ENCODE measurements around the gene SEMA7A.

Gene SEMA7A

GRCh38 chr15:74369084-74369745 is 64.5 kb downstream of the SEMA7A start:
- H3F3A ChIP-seq (ENCODE audit: insufficient read depth, low read length) = peaks cover 5% of the 10 kb centered on the region; the same call in 1 of the 2 replicates
- no peak overlapping the region for H3K4me2 ChIP-seq (ENCODE audit: low read depth, low read length)
- no peak overlapping the region for H3K9ac ChIP-seq (ENCODE audit: low read length)
- TF ChIP-seq EZH2 (optimal IDR thresholded peaks at IDR 0.05; ENCODE audit: low read depth, low read length) (no peak), CTCF (IDR thresholded peaks at IDR 0.05; ENCODE audit: low read length) (no peak), EZH2phosphoT487 (IDR thresholded peaks at IDR 0.05; ENCODE audit: low read length) (no peak)
- no peak for DNase-seq
- H3K9me3 ChIP-seq (replicated peaks; ENCODE audit: insufficient read depth, low read length) = no peaks in the 10 kb centered on the region
- H2AFZ ChIP-seq (ENCODE audit: low read length) = no peak overlapping the region
- no peaks in the 10 kb centered on the region for H4K20me1 ChIP-seq (ENCODE audit: insufficient read depth, low read length)
- H3K79me2 ChIP-seq (ENCODE audit: low read length) = no peaks in the 10 kb centered on the region
- no peak overlapping the region for H3K27ac ChIP-seq (ENCODE audit: low read length)
- H3K4me3 ChIP-seq (ENCODE audit: low read length) = no peak overlapping the region
- no peaks in the 10 kb centered on the region for H3K36me3 ChIP-seq (replicated peaks; ENCODE audit: insufficient read depth, low read length)
- H3K27me3 ChIP-seq (replicated peaks; ENCODE audit: insufficient read depth, low read length) = 0 out of 2 replicates have a peak, but pooled peaks cover 4% of the 10 kb centered on the region
- H3K9me2 ChIP-seq (replicated peaks; ENCODE audit: insufficient read depth, low read length) = no peaks in the 10 kb centered on the region
- peaks cover 5% of the 10 kb centered on the region; the same call in 1 of the 2 replicates for H3K4me1 ChIP-seq (ENCODE audit: low read length)

- Histone ChIP-seq H3K79me2 (ENCODE audit: low read length) (no peaks in the 10 kb centered on the region), H3K27ac (ENCODE audit: low read length) (no peak overlapping the region), H3K4me2 (ENCODE audit: low read depth, low read length) (no peak overlapping the region), H4K20me1 (ENCODE audit: insufficient read depth, low read length) (no peaks in the 10 kb centered on the region), H3K9me2 (replicated peaks; ENCODE audit: insufficient read depth, low read length) (no peaks in the 10 kb centered on the region), H3K9ac (ENCODE audit: low read length) (no peak overlapping the region), H3K27me3 (replicated peaks; ENCODE audit: insufficient read depth, low read length) (0 out of 2 replicates have a peak, but pooled peaks cover 4% of the 10 kb centered on the region), H3F3A (ENCODE audit: insufficient read depth, low read length) (no peaks in the 10 kb centered on the region), H3K36me3 (replicated peaks; ENCODE audit: insufficient read depth, low read length) (no peaks in the 10 kb centered on the region), H3K4me3 (ENCODE audit: low read length) (no peak overlapping the region), H3K4me1 (ENCODE audit: low read length) (peaks cover 1% of the 10 kb centered on the region; the same call in 1 of the 2 replicates), H3K9me3 (replicated peaks; ENCODE audit: insufficient read depth, low read length) (no peaks in the 10 kb centered on the region), H2AFZ (ENCODE audit: low read length) (no peak overlapping the region)
- DNase-seq = no peak
- TF ChIP-seq EZH2phosphoT487 (IDR thresholded peaks at IDR 0.05; ENCODE audit: low read length) (no peak), EZH2 (optimal IDR thresholded peaks at IDR 0.05; ENCODE audit: low read depth, low read length) (no peak), CTCF (IDR thresholded peaks at IDR 0.05; ENCODE audit: low read length) (no peak)
Measured at GRCh38 chr15:74368121-74368520, 65.6 kb downstream of the SEMA7A start.

GRCh38 chr15:74367296-74367854 is 66.4 kb downstream of the SEMA7A start, which contains the start of gene CYP11A1:
Gene CYP11A1, minus strand, starts transcription at chr15:74367646. Its CDS starts 61 bp downstream, at chr15:74367585.
- no peak within 1 kb of the TSS for H3K27ac ChIP-seq (ENCODE audit: low read length)

More at GRCh38 chr15:74367296-74367854, 66.4 kb downstream of the SEMA7A start, which contains the start of gene CYP11A1:
- TF ChIP-seq EZH2phosphoT487 (IDR thresholded peaks at IDR 0.05; ENCODE audit: low read length) = no peak
- H3K9me3 ChIP-seq (replicated peaks; ENCODE audit: insufficient read depth, low read length) = no peaks in the 10 kb centered on the region
- H3K9ac ChIP-seq (ENCODE audit: low read length) = no peak within 1 kb of the TSS
- H3K4me1 ChIP-seq (ENCODE audit: low read length) = no peaks in the 10 kb centered on the region
- no peaks in the 10 kb centered on the region for H3K36me3 ChIP-seq (replicated peaks; ENCODE audit: insufficient read depth, low read length)
- H3K4me2 ChIP-seq (ENCODE audit: low read depth, low read length) = no peak within 1 kb of the TSS
- H3K79me2 ChIP-seq (ENCODE audit: low read length) = no peaks in the 10 kb centered on the region
- H4K20me1 ChIP-seq (ENCODE audit: insufficient read depth, low read length) = no peaks in the 10 kb centered on the region
- H3K4me3 ChIP-seq (ENCODE audit: low read length) = no peak within 1 kb of the TSS
- H3K9me2 ChIP-seq (replicated peaks; ENCODE audit: insufficient read depth, low read length) = no peaks in the 10 kb centered on the region
- DNase-seq = no peak
- H3F3A ChIP-seq (ENCODE audit: insufficient read depth, low read length) = no peaks in the 10 kb centered on the region
- H3K27me3 ChIP-seq (replicated peaks; ENCODE audit: insufficient read depth, low read length) = 0 out of 2 replicates have a peak, but pooled peaks cover 4% of the 10 kb centered on the region
- H2AFZ ChIP-seq (ENCODE audit: low read length) = no peak within 1 kb of the TSS
